Gastrocnemius medialis (tissue), 4 donors: ENCODE results near the gene CES4A. TPM values are rescaled to one million over a fixed set of nuclear protein-coding genes. Genes with fewer than 3 reads are reported as not detected.
"Not testable (repeated sequence)": the region's sequence is repeated elsewhere in the genome, so short reads cannot be mapped to it uniquely, and the experiment has no call there.

Experiments used
- ATAC-seq, 2 donors: fragments of 150-250 bp; one replicate each; pipeline ENCODE4 v1.9.1; 2016
- DNase-seq, 2 donors: peaks; one replicate each; pipeline ENCODE4 v3.0.0-alpha.2; 2019
- H3K27ac ChIP-seq, 4 donors: fragments of 200-600 bp; sonication (generic); 1 replicate in 1 of 4; 2 replicates in 3 of 4; pipeline ENCODE4 v1.5.1; 2016 to 2018; ENCODE audit warnings: mild to moderate bottlenecking in 2 of 4, moderate library complexity in 1 of 4
- H3K27me3 ChIP-seq, 3 donors: fragments of 200-600 bp; sonication (generic) in 2 of 3; 1 replicate in 1 of 3; 2 replicates in 2 of 3; pipeline versions ENCODE4 v1.5.1 to v1.6.0; 2016 to 2019; ENCODE audit warnings: mild to moderate bottlenecking in 1 of 3, moderate library complexity in 1 of 3
- H3K36me3 ChIP-seq, 2 donors: fragments of 200-600 bp; sonication (generic) in 1 of 2; one replicate each; pipeline ENCODE4 v1.5.1; 2017 to 2018
- H3K4me1 ChIP-seq, 2 donors: fragments of 200-600 bp; sonication (generic) in 1 of 2; one replicate each; pipeline ENCODE4 v1.5.1; 2016 to 2017; ENCODE audit warnings: mild to moderate bottlenecking in 2 of 2
- H3K4me3 ChIP-seq, 4 donors: fragments of 200-600 bp; sonication (generic) in 3 of 4; 1 replicate in 1 of 4; 2 replicates in 3 of 4; pipeline ENCODE4 v1.5.1; 2016 to 2019; ENCODE audit warnings: mild to moderate bottlenecking in 2 of 4
- H3K9me3 ChIP-seq, 3 donors: fragments of 200-600 bp; sonication (generic) in 2 of 3; 1 replicate in 1 of 3; 2 replicates in 2 of 3; pipeline ENCODE4 v1.5.1; 2016 to 2019
- POLR2A ChIP-seq, 2 donors: fragments of 450-650 bp; IDR thresholded peaks; one replicate each; pipeline ENCODE4 v1.6.1; 2017; ENCODE audit warnings: antibody characterized with exemption in 2 of 2, mild to moderate bottlenecking in 2 of 2, moderate library complexity in 2 of 2
- in situ Hi-C, 4 donors: fragments of 200-750 bp; cut with MboI; loops; one replicate each; pipeline versions ENCODE4 v1.15.0 to v1.8.0; 2017; ENCODE audit warnings: low sequenced_read_pairs in 4 of 4
- intact Hi-C: fragments of 100-400 bp; cut with DNase I; formaldehyde crosslinking; loops from one replicate; pipeline ENCODE4 v1.15.1; 2023; ENCODE audit warnings: low total_unique reads
- total RNA-seq, 4 donors: library from RNA; depleted of rRNA; stranded (reverse); fragments of >200 nt; gene quantifications; one replicate each; pipeline versions ENCODE4 v1.1.0 to v1.2.3, GENCODE V29; 2016
- TF ChIP-seq, protein P1 (sequence below), 5 experiments: fragments of 450-650 bp in 3 of 5; fragments of 200-600 bp in 2 of 5; sonication (generic) in 2 of 5; IDR thresholded peaks in 4 of 5; conservative IDR thresholded peaks in 1 of 5; 1 replicate in 4 of 5; 2 replicates in 1 of 5; pipeline ENCODE4 v1.5.1; 2016 to 2019; ENCODE audit warnings: antibody characterized with exemption in 5 of 5, mild to moderate bottlenecking in 3 of 5, moderate library complexity in 3 of 5

CES4A gene
- total RNA-seq, 4 donors from 2014 or later = 12.0 to 82.7 (median 17.4) TPM

DNA sequence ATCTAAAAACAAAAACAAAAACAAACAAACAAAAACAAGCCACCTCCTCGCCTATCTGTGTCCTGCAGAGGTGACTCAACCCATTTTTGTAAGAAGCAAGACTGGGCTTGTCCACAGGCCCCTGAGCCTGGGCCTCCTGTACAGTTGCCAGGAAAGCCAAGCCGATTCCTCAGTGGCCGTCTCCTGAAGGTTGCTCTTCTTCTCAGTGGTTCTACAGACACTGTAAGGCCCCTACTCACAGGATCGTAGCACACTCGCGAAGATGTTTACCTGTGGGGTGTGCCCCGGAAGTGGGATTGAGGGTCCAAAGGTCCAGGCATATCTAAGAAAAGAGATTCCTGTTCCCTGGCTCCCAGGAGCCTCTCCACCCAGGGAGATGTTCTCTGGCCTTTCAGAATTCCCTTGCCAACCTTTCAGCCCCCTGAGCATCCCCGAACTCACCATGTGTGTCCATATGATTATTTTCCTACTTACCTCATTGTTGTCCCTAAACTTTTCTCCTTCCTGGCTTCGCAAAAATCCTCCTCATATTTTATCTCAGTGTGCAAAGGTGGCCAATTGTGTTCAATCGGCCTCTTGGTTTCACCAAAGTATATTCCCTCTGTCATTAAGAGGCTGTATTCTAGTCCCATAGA is 34.8 kb upstream of the CES4A start:
- in situ Hi-C loops = no loop called here
- DNase-seq = peak in 1 of 2 donors; percentile 67
- Histone ChIP-seq H3K27ac (peak overlapping the region; percentile 97 to 99 (median 97)), H3K36me3 (no peaks in the 10 kb centered on the region), H3K4me1 (peaks cover 49 to 51% of the 10 kb centered on the region in 2 donors), H3K27me3 (no peaks in the 10 kb centered on the region), H3K9me3 (no peaks in the 10 kb centered on the region), H3K4me3 (no peak overlapping the region)
- ATAC-seq = peak; percentile 19 to 38
- TF ChIP-seq, protein P1, sequence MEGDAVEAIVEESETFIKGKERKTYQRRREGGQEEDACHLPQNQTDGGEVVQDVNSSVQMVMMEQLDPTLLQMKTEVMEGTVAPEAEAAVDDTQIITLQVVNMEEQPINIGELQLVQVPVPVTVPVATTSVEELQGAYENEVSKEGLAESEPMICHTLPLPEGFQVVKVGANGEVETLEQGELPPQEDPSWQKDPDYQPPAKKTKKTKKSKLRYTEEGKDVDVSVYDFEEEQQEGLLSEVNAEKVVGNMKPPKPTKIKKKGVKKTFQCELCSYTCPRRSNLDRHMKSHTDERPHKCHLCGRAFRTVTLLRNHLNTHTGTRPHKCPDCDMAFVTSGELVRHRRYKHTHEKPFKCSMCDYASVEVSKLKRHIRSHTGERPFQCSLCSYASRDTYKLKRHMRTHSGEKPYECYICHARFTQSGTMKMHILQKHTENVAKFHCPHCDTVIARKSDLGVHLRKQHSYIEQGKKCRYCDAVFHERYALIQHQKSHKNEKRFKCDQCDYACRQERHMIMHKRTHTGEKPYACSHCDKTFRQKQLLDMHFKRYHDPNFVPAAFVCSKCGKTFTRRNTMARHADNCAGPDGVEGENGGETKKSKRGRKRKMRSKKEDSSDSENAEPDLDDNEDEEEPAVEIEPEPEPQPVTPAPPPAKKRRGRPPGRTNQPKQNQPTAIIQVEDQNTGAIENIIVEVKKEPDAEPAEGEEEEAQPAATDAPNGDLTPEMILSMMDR (IDR thresholded peaks at IDR 0.05 in 4 of 5, conservative IDR thresholded peaks at IDR 0.05 in 1 of 5) = no peak
- no peak for TF ChIP-seq POLR2A (IDR thresholded peaks at IDR 0.05)
- intact Hi-C loops = no loop called here

DNA sequence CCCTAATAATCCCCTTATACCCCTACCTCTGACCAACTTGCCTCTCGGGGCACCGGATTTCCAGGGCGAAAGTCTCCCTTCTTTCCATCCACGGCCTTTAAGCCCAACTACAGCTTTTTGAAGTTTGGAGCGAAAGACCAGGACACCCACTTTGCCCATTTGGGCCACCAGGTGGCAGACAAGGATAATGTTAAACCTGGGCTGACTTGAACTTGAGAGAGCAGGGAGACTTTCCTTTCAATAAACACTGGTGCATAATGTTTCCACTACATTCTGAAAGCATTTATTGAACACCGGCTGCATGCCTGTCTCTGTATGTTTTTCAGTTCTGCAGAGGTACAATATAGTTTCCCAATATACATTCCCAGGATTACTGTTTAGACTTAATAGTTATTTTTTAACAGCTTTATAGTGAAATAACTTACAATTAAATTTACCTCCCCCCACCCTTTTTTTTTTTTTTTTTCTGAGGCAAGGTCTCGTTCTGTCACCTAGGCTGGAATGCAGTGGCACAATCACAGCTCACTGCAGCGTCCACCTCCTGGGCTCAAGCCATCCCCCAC is 34.2 kb upstream of the CES4A start:
- in situ Hi-C loops = no loop called here
- ATAC-seq = peak; percentile 48 to 50
- intact Hi-C loops = no loop called here

DNA sequence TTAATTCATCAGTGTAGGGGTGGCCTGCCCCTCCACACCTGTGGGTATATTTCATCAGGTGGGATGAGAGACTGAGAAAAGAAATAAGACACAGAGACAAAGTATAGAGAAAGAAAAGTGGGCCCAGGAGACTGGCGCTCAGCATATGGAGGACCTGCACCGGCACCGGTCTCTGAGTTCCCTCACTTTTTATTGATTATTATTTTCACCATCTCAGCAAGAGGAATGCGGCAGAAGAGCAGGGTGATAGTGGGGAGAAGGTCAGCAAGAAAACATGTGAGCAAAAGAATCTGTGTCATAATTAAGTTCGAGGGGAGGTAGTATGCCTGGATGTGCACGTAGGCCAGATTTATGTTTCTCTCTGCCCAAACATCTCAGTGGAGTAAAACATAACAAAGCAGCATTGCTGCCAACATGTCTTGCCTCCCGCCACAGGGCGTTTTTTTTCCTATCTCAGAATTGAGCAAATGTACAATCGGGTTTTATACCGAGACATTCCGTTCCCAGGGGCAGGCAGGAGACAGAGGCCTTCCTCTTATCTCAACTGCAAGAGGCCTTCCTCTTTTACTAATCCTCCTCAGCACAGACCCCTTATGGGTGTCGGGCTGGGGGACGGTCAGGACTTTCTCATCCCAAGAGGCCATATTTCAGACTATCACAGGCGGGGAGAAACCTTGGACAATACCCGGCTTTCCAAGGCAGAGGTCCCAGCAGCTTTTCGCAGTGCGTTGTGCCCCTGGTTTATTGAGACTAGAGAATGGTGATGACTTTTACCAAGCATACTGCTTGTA is 32.8 kb upstream of the CES4A start:
- intact Hi-C loops, ATAC-seq, H3K9me3 ChIP-seq, H3K27me3 ChIP-seq, in situ Hi-C loops, H3K36me3 ChIP-seq, H3K4me3 ChIP-seq, DNase-seq: not testable (repeated sequence)
- peak overlapping the region in 3 of 4 donors; percentile 14 to 99 (median 19) for H3K27ac ChIP-seq
- peaks cover 43 to 53% of the 10 kb centered on the region in 2 donors for H3K4me1 ChIP-seq

More for the DNA sequence above, 34.2 kb upstream of the CES4A start:
- Histone ChIP-seq H3K27me3 (no peaks in the 10 kb centered on the region), H3K36me3 (no peaks in the 10 kb centered on the region), H3K27ac (peak overlapping the region; percentile 97 to 99 (median 97)), H3K4me3 (no peak overlapping the region), H3K9me3 (no peaks in the 10 kb centered on the region), H3K4me1 (peaks cover 47 to 51% of the 10 kb centered on the region in 2 donors)
- DNase-seq = peak; percentile 49 to 79
- no peak for TF ChIP-seq POLR2A (IDR thresholded peaks at IDR 0.05)
- TF ChIP-seq, protein P1 (IDR thresholded peaks at IDR 0.05 in 4 of 5, conservative IDR thresholded peaks at IDR 0.05 in 1 of 5) = peak; percentile 74 to 85 (median 81)

DNA sequence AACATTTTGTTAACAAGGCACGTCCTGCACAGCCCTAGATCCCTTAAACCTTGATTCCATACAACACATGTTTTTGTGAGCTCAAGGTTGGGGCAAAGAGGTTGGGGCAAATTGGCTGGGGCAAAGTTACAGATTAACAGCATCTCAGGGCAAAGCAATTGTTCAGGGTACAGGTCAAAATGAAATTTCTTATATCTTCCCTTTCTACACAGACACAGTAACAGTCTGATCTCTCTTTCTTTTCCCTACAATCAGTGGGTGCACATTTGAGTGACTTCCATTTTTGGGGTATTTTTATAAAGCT is 32.3 kb upstream of the CES4A start:
- H3K27ac ChIP-seq, H3K36me3 ChIP-seq, ATAC-seq, intact Hi-C loops, H3K9me3 ChIP-seq, H3K4me3 ChIP-seq, in situ Hi-C loops, DNase-seq, H3K27me3 ChIP-seq: not testable (repeated sequence)
- H3K4me1 ChIP-seq = peaks cover 45 to 53% of the 10 kb centered on the region in 2 donors

DNA sequence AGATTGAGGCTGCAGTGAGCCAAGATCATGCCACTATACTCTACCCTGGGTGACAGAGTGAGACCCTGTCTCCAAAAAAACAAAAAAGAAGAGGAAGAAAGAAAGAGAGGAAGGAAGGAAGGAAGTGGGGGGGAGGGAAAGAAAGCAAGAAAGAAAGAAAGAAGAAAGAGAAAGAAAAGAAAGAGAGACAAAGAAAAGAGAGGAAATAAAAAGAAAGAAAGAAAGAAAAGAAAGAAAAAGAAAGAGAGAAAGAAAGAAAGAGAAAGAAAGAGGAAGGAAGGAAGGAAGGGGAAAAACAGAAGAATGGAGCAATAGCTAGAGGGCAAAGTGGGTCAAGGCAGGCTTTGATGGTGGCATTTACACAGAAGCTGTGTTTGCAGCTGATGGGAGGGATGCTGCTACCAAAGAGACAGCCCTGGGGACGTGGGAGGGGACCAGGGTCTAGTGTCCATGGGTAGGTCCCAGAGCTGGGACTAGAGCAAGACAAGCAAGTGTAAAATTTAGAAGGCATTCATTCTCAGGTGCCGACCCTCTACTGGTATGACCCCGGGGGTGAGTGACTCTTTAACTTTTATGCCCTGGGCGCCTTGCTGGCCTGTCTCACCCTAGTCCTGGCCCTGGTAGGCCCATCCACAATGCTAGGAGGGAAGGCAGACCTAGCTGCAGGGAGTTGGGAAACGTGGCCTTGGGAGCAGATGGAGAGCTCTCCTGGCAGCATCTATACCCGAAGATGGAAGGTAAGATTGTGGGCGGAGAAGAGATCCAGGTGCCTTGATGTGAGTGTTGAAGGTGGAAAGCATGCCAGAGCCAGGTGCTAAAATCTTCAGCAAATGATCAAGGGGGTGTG is 29.3 kb upstream of the CES4A start:
- no peaks in the 10 kb centered on the region for H3K9me3 ChIP-seq
- H3K4me3 ChIP-seq = no peak overlapping the region
- TF ChIP-seq POLR2A (IDR thresholded peaks at IDR 0.05) = no peak
- TF ChIP-seq, protein P1 (IDR thresholded peaks at IDR 0.05 in 4 of 5, conservative IDR thresholded peaks at IDR 0.05 in 1 of 5) = no peak
- H3K27me3 ChIP-seq = no peaks in the 10 kb centered on the region
- in situ Hi-C loops (no loop called here), intact Hi-C loops (no loop called here)
- H3K36me3 ChIP-seq = peaks cover 0 to 14% of the 10 kb centered on the region in 2 donors
- ATAC-seq (no peak), DNase-seq (no peak)
- H3K4me1 ChIP-seq = peaks cover 25 to 28% of the 10 kb centered on the region in 2 donors
- H3K27ac ChIP-seq = peak overlapping the region; percentile 38 to 71 (median 41)
